Fibroblast of skin of left biceps (primary cell): ENCODE measurements around the gene ACP1.

Source experiments
- DNase-seq, 2 experiments: peaks; one replicate each; pipeline ENCODE4 v3.0.0-alpha.2; 2013; ENCODE audit warnings: low read depth in 2 of 2

The ACP1 gene

DNA sequence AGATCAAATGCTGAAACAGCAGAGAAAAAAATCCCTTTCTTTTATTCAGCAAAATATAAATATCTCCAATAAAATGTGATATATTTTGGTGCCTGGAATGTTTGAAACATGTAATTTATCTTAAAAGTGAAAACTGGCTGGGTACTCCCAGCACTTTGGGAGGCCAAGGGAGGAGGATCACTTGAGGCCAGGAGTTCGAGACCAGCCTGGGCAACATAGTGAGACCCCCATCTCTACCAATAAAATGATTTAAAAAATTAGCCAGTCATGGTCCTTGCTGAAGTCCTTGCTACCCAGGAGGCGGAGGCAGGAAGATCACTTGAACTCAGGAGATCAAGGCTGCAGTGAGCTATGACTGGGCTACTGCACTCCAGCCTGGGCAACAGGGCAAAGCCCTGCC is 9.6 kb upstream of the ACP1 start:
- DNase-seq: no peak

GRCh38 chr2:256094-256493 is 8.7 kb upstream of the ACP1 start:
- no peak for DNase-seq

GRCh38 chr2:257429-257828 is 7.3 kb upstream of the ACP1 start:
- DNase-seq: no peak

DNA sequence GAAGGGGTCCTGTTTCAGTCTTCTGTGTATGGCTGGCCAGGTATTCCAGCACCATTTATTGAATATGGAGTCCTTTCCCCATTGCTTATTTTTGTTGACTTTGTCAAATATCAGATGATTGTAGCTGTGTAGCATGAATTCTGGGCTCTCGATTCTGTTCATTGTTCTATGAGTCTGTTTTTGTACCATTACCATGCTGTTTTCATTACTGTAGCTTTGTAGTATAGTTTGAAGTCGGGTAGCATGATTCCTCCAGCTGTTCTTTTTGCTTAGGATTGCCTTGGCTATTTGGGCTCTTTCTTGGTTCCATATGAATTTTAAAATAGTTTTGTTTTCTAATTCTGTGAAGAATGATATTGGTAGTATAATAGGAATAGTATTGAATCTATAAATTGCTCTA is 6.9 kb upstream of the ACP1 start:
- no peak for DNase-seq

GRCh38 chr2:258933-259332 is 5.8 kb upstream of the ACP1 start:
- DNase-seq: no peak

DNA sequence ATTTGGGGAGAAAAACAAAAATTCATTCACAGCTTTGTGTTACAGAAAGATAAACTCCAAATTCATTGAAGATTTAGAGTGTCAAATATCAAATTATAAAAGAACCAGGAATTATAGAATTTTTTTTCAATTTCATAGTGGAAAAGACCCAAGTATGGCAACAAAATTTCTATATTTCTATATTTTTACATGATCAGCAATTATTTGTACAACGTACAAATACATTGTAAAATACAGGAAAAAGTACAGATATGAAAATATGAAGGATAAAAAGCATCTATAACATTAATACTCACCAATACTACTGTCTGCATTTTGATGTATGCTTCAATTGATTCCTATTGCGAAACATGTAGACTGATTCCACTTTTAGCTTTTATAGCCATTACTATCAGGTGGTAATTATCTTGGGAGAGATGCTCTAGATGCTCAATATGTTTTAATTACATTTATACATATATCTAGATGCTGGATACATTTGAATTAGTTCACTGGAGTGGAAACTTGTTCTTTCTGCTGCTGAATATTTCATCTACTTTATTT is 4.9 kb upstream of the ACP1 start:
- no peak for DNase-seq

GRCh38 chr2:260507-261161 is 4.1 kb upstream of the ACP1 start:
- DNase-seq: no peak

DNA sequence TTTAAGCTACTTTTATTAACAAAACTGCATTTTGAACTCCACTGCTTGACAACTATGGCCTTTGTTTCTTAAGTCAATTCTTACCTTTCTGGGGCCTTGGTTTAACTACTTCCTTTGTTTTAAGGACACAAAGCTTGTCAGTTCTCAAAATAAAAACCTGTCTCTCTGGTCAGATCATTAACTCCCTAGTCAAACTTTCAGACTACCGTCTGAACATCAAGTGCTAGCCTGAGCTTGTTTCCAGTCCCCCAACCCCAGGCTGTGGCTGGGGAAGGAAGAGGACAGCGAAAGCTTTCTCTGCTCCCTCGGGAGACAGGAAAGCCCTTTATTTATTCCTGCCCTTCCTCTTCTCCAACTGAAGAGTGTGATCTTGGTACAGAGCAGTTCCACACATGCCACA is 2.6 kb upstream of the ACP1 start:
- DNase-seq: no peak

DNA sequence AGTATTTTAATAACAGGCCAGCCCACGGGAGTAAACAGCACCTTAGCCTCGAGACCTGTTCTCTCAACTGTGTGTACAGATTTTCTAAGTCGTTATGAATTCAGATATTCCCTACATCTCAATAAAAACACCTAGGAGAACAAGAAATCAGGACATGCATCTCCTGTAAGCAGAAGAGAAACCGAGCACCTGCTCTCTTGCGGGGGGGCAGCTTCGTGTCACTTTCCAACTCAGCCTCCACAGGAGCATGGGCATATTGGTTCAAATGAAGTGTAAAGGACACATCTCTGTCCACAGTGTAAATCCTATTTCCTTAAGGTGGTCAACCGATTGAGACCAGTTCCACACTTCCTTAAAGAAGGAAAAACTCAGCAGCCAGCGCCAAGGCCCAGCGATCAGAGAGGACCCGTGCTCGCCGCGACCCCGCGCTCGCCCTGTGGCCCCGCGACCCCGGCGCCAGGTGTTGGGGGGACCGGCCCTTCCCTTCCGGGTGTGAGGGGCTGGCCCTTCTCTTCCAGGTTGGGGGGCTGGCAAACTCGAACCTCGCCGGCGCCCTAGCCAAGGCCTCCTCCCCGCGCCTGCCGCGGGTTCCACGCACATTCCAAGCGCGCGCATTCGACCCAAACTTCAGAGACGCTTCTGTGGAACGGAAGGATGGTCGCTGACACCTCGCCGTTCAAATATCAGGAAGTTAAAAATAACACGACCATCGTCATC is 1.6 kb upstream of the ACP1 start:
- no peak for DNase-seq

- DNase-seq: no peak
These were observed 814 bp upstream of the ACP1 start, which contains the start of gene SH3YL1 for GRCh38 chr2:263774-264492. TSS of gene SH3YL1 (minus strand) at chr2:264032. CDS start at chr2:263984, 48 bp downstream.

- no peak for DNase-seq
These were observed 3.6 kb downstream of the ACP1 start for GRCh38 chr2:268323-268722.

DNA sequence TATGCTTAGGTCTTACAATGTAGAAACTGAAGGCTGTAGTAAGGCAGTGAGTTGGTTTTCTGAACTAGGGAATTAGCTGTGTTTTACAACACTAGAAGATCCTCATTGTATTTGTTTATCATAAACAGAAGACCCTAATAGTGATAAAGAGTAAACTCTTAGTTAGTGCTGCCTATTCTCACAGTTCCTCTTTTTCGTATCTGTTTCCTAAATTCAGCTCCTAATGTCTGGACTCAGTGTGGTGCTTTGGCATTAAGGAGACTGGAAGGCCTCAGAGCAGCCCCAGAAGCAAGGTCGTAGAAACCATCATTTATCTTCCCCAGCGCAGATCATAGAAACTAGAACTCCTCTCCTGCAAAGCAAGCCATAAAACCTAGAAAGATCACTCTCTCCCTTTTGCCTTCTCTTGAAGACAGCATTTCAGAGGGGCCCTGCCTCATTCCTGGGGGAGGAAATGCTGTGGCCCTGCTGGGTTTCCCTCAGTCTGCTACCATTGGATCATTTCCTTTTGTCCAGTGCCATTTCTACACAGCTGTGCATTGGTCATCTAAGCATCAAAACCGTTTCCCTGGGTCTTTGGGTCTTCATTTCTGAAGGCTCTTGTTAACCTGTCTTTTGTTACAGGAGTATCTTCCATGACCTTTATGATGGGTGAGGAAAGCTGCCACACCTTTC is 4.7 kb downstream of the ACP1 start:
- DNase-seq: no peak

GRCh38 chr2:270861-271260 is 6.1 kb downstream of the ACP1 start:
- DNase-seq: no peak

DNA sequence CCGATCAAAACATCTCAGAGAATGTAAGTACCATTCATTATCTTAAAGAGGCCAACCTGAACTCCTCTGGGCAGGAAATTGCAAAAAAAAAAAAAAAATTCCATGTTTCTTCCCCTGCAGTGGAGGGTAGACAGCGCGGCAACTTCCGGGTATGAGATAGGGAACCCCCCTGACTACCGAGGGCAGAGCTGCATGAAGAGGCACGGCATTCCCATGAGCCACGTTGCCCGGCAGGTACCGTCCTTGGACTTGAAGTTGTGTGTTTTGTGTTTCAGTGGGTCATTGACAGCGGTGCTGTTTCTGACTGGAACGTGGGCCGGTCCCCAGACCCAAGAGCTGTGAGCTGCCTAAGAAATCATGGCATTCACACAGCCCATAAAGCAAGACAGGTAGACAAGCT is 7.2 kb downstream of the ACP1 start:
- DNase-seq: no peak

GRCh38 chr2:273333-273732 is 8.6 kb downstream of the ACP1 start:
- no peak for DNase-seq

- DNase-seq: no peak
These were observed 9.8 kb downstream of the ACP1 start for GRCh38 chr2:274503-274902.

DNA sequence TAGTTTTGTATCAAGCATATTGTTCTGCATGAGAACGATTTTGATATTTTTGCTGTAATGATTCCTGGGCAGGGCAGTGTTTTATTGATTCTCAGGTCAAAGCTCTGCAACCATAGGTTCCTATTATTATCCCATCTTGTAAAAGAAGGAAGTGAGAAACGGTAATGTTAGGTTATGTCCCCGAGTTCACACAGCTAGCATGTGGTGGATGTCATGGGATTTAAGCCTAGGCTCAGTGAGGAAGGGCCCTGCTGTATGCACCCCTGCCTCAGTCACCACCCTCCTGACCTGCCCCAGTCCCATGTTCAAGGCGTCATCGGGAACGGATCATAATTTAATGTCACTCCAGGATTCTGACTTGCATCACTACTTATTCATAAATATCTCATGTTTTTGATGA is 10.7 kb downstream of the ACP1 start:
- no peak for DNase-seq

DNA sequence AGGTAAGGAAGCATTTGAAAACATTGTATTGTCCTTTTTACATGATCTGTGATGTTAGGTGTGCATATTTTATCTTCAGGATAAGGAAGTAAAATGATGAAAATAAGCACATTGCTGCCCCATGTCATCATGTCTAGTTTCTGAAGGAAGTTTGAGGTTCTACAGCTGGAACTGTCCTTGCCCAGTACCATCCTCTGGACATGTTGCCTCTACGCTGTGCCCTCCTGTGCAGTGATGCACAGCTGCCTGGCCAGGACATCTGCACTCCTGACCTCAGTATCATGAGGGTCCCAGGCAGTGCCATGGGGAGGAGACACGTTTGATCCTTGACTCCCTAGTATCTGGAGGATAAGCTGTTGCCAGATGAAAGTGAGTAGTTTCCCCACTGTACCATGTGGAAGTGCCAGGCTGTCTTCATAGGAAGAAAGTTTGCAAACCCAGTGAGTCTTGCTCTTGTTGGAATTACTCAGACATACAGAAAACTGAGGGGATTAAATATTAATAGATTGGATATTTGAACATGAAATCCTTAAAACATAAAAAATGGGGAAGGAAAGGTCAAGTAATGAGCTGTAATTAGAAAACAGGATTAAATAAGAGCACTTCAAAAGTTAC is 13.7 kb downstream of the ACP1 start:
- no peak for DNase-seq

DNA sequence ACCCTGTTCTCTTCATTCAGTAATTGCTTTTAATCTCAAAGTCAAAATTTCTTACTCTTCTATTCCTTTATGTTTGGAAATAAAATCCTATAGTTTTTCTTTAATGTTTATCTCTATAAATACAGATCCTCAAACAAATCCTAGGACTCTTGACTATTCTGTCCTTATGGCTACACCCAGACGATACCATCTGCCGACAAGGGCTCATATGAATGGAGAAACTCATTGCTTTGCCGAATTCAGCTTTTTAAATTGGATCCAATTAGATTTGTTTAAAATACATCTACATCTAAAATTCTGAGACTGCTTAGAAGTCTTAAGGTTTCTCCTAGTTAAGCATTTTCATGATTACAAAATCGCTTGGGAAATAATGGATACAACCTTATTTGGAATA is 14.2 kb downstream of the ACP1 start:
- DNase-seq: no peak

DNA sequence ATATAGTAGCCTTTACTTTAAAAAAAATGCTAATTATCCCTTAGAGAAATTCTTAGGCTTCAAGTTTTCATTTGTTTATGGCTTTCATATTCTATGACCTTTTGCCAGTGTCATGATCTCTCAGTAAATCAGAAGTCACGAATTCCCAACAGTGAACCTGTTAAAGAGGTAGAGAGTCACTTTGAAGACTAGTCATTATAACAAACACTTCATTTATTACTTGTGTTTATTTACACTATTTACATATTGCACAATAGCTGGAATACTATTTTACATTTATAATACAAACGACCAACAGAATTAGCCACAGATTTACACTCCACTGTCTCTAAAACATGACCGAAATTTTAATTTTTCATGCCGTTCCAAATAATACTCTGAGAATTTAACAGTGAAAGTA is 14.6 kb downstream of the ACP1 start:
- DNase-seq: no peak

DNA sequence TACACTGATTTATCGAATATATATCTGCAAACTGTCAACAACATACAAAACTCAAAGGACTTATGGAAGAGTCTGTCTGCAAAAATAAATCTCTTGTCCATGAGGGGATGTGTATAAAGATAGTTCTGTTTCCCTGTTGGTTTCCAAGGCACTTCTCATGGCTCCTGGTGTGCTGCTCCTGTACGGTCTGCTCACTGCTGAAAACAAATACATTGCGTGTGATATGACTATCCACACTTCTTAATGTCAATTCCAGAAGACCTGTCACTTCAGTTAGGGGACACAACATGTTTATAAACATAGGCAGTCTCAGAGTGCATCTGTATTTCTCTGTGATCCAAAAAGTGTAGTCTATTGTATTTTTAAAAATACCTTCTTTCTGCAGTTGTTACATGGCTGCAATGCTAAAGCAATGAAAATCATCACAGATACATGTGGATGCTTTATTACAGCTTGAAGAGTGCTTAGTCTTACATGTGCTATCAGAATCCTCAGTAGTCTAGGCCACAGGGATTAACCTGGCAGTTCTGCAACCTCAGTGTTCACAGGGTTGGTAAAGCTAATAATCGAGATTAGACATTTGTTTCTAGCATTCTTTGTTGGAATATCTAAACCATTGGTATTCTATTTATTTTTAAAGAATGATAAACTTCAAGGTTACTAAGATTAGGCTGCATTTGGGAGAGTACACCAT is 15.4 kb downstream of the ACP1 start:
- no peak for DNase-seq
